Stomach (tissue), 4 donors: Measurements from ENCODE around the gene ANKRD55.

Experiments used
- CTCF ChIP-seq, 7 experiments: fragments of 450-650 bp in 4 of 7; fragments of 200-600 bp in 3 of 7; sonication (generic) in 3 of 7; IDR thresholded peaks; one replicate each; pipeline ENCODE4 v1.5.1; 2016 to 2019; ENCODE audit warnings: antibody characterized with exemption in 7 of 7, control low read depth in 2 of 7, mild to moderate bottlenecking in 1 of 7
- POLR2AphosphoS5 ChIP-seq, 3 donors: sonication (generic); formaldehyde crosslinking; IDR thresholded peaks; one replicate each; pipeline ENCODE4 v1.6.1; 2016; ENCODE audit warnings: antibody characterized with exemption in 3 of 3

GRCh38 chr5:56251918-56252553 lies 18.9 kb upstream of the ANKRD55 start:
- TF ChIP-seq CTCF (IDR thresholded peaks at IDR 0.05): no peak
- TF ChIP-seq POLR2AphosphoS5 (IDR thresholded peaks at IDR 0.05): no peak
